Fibroblast of skin of scalp (primary cell): ENCODE results near the gene IQGAP2.

ENCODE experiments used
- DNase-seq: peaks from one replicate; pipeline ENCODE4 v3.0.0-alpha.2; 2013

The IQGAP2 gene

GRCh38 chr5:76385540-76385939, 17.5 kb upstream of the IQGAP2 start:
- no peak for DNase-seq

- DNase-seq = no peak
These were observed 16.7 kb upstream of the IQGAP2 start for GRCh38 chr5:76386360-76386759.

- no peak for DNase-seq
These were observed 14.8 kb upstream of the IQGAP2 start for GRCh38 chr5:76388236-76388635.

- no peak for DNase-seq
These were observed 14.1 kb upstream of the IQGAP2 start for GRCh38 chr5:76388791-76389512.

- no peak for DNase-seq
These were observed 13.5 kb upstream of the IQGAP2 start for GRCh38 chr5:76389513-76390154.

- DNase-seq = no peak
These were observed 12.1 kb upstream of the IQGAP2 start for GRCh38 chr5:76391014-76391413.

- DNase-seq = no peak
These were observed 9.9 kb upstream of the IQGAP2 start for GRCh38 chr5:76393035-76393680.

GRCh38 chr5:76397200-76397599, 5.9 kb upstream of the IQGAP2 start:
- DNase-seq = no peak

- no peak for DNase-seq
These were observed 3.8 kb upstream of the IQGAP2 start for GRCh38 chr5:76399268-76399667.

- no peak for DNase-seq
These were observed 2.6 kb upstream of the IQGAP2 start for GRCh38 chr5:76400466-76400865.

GRCh38 chr5:76401801-76402250, 1.3 kb upstream of the IQGAP2 start:
- no peak for DNase-seq

- no peak for DNase-seq
These were observed 717 bp upstream of the IQGAP2 start for GRCh38 chr5:76402251-76402885.

GRCh38 chr5:76403766-76404222, 709 bp downstream of the IQGAP2 start:
- no peak for DNase-seq

- no peak for DNase-seq
These were observed 1.4 kb downstream of the IQGAP2 start for GRCh38 chr5:76404223-76405211.

GRCh38 chr5:76406014-76406413, 2.9 kb downstream of the IQGAP2 start:
- no peak for DNase-seq

- no peak for DNase-seq
These were observed 3.6 kb downstream of the IQGAP2 start for GRCh38 chr5:76406673-76407072.

GRCh38 chr5:76408104-76408654, 5.1 kb downstream of the IQGAP2 start:
- no peak for DNase-seq

- DNase-seq = no peak
These were observed 9.4 kb downstream of the IQGAP2 start for GRCh38 chr5:76412511-76412910.

GRCh38 chr5:76413746-76414145, 10.7 kb downstream of the IQGAP2 start:
- DNase-seq = no peak

- no peak for DNase-seq
These were observed 11.7 kb downstream of the IQGAP2 start for GRCh38 chr5:76414788-76415187.

GRCh38 chr5:76415855-76416254, 12.8 kb downstream of the IQGAP2 start:
- no peak for DNase-seq
